Ascending aorta (tissue), 2 donors: ENCODE measurements around the gene KRTAP22-1. TPM values are rescaled to one million over a fixed set of nuclear protein-coding genes. Genes with fewer than 3 reads are reported as not detected.

Experiments
- DNase-seq, 2 donors: peaks; one replicate each; pipeline ENCODE4 v3.0.0-alpha.2; 2019; ENCODE audit warnings: low spot score in 2 of 2
- H3K27ac ChIP-seq, 2 donors: fragments of 200-600 bp; sonication (generic); one replicate each; pipeline ENCODE4 v1.5.1; 2016 to 2017; ENCODE audit warnings: mild to moderate bottlenecking in 1 of 2
- H3K27me3 ChIP-seq: fragments of 200-600 bp; sonication (generic); one replicate; pipeline ENCODE4 v1.5.1; 2017
- H3K36me3 ChIP-seq, 2 donors: fragments of 200-600 bp; sonication (generic); one replicate each; pipeline ENCODE4 v1.5.1; 2016
- H3K4me1 ChIP-seq, 2 donors: fragments of 200-600 bp; sonication (generic); one replicate each; pipeline ENCODE4 v1.5.1; 2016 to 2017; ENCODE audit warnings: mild to moderate bottlenecking in 1 of 2
- H3K4me3 ChIP-seq, 2 donors: fragments of 200-600 bp; sonication (generic); one replicate each; pipeline ENCODE4 v1.5.1; 2016 to 2017; ENCODE audit warnings: mild to moderate bottlenecking in 1 of 2
- H3K9me3 ChIP-seq, 2 donors: fragments of 200-600 bp; sonication (generic); one replicate each; pipeline ENCODE4 v1.5.1; 2016
- intact Hi-C: fragments of 100-400 bp; cut with DNase I; formaldehyde crosslinking; loops from one replicate; pipeline ENCODE4 v1.15.1; 2023
- total RNA-seq: library from RNA; depleted of rRNA; stranded (reverse); fragments of >200 nt; gene quantifications from one replicate; pipeline ENCODE4 v1.1.0, GENCODE V29; 2016
- TF ChIP-seq, protein P1 (sequence below), 3 experiments: fragments of 200-600 bp in 2 of 3; fragments of 450-650 bp in 1 of 3; sonication (generic) in 2 of 3; IDR thresholded peaks; one replicate each; pipeline ENCODE4 v1.5.1; 2016 to 2019; ENCODE audit warnings: antibody characterized with exemption in 3 of 3, mild to moderate bottlenecking in 1 of 3, moderate library complexity in 1 of 3

The KRTAP22-1 gene
- total RNA-seq, 1 donor from 2014 or later, result not detected

DNA sequence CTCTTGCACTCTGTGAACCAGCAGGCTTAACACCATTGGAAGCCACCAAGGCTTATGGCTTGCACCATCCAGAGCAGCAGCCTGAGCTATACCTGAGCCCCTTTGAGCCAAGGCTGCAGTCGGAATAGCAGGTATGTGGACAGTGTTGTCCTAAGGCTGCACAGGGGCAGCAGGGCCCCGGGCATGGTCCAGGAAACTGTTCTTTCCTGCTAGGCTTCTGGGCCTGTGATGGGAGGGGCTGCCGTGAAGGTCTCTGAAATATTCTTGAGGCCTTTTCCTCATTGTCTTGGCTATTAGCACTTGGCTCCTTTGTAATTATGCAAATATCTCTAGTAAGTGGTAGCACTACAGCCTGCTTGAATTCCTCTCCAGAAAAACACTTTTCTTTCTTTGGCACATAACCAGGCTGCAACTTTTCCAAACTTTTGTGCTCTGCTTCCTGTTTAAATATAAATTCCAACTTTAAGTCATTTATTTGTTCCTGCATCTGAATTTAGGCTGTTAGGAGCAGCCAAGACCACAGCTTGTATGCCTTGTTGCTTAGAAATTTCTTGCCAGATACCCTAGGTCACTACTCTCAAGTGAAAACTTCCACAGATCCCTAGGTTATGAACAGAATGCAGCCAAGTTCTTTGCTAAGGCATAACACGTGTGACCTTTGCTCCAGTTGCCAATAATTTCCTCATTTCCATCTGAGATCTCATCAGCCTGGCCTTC lies 24.7 kb downstream of the KRTAP22-1 start:
- Histone ChIP-seq H3K4me3 (no peak overlapping the region), H3K4me1 (no peaks in the 10 kb centered on the region), H3K27me3 (no peaks in the 10 kb centered on the region), H3K27ac (no peak overlapping the region), H3K36me3 (no peaks in the 10 kb centered on the region), H3K9me3 (no peaks in the 10 kb centered on the region)
- no peak for DNase-seq
- TF ChIP-seq, protein P1, sequence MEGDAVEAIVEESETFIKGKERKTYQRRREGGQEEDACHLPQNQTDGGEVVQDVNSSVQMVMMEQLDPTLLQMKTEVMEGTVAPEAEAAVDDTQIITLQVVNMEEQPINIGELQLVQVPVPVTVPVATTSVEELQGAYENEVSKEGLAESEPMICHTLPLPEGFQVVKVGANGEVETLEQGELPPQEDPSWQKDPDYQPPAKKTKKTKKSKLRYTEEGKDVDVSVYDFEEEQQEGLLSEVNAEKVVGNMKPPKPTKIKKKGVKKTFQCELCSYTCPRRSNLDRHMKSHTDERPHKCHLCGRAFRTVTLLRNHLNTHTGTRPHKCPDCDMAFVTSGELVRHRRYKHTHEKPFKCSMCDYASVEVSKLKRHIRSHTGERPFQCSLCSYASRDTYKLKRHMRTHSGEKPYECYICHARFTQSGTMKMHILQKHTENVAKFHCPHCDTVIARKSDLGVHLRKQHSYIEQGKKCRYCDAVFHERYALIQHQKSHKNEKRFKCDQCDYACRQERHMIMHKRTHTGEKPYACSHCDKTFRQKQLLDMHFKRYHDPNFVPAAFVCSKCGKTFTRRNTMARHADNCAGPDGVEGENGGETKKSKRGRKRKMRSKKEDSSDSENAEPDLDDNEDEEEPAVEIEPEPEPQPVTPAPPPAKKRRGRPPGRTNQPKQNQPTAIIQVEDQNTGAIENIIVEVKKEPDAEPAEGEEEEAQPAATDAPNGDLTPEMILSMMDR (IDR thresholded peaks at IDR 0.05), result no peak
- intact Hi-C loops, result no loop called here

DNA sequence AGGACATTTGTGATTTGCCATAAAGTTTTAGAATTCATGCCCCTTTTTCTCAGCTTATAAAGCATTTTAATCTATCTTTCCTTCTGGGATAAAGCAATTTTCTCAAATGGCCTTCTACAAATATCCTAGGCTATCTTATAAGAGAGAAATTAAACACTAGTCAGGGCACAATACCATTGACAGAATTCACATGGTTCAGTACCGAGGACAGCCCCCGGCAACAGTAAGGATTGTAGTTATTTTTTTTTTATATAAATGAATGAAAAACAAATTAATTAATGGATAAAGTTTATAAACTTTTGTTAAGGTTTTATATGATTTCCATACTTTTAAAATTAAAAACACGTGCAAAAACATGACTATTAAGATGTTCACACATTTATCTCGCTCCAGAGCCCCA lies 27.2 kb downstream of the KRTAP22-1 start:
- Histone ChIP-seq H3K27ac (no peak overlapping the region), H3K4me1 (no peaks in the 10 kb centered on the region), H3K27me3 (no peaks in the 10 kb centered on the region), H3K36me3 (no peaks in the 10 kb centered on the region), H3K9me3 (no peaks in the 10 kb centered on the region), H3K4me3 (no peak overlapping the region)
- TF ChIP-seq, protein P1 (IDR thresholded peaks at IDR 0.05), result no peak
- intact Hi-C loops, result no loop called here
- DNase-seq, result no peak

DNA sequence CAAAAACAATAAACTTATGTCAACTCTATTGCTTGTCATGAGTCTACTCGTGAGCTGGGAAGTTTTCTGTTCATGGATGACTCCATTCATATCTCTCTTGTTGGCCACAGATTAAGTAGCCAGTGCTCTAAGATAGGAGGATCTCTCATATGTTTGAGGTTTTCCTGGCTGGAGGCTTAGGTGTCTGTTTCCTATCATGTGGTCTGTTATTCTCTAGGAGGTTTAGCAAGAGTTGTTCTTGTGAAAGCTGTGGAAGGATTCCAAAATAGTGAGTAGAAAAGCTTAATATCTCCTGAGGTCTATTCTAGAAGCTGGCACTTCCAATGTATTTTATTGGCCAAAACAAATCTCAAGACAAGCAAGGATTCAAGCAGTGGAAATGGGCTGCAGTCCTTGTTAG lies 28.3 kb downstream of the KRTAP22-1 start:
- H3K4me1 ChIP-seq, result no peaks in the 10 kb centered on the region
- H3K36me3 ChIP-seq, result no peaks in the 10 kb centered on the region
- H3K27me3 ChIP-seq, result no peaks in the 10 kb centered on the region
- TF ChIP-seq, protein P1 (IDR thresholded peaks at IDR 0.05), result no peak
- no peak overlapping the region for H3K4me3 ChIP-seq
- no peak overlapping the region for H3K27ac ChIP-seq
- no peak for DNase-seq
- intact Hi-C loops, result no loop called here
- no peaks in the 10 kb centered on the region for H3K9me3 ChIP-seq

DNA sequence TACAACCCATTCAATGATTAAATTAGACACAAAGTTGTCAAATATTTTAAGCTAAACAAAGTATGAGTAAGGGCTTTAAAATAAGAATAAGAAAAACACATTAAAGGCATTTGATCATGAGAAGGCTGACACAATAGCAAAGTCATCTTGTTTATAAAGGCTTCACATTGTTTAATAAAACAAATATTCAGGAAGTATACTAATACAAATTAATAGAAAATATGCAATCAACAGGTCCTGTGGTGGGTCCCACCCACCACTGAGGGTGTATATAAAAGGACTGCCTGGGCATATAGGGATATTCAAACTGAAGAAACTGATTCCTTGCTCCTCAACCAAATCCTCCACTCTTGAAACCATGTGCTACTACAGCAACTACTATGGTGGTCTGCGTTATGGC lies 34.0 kb downstream of the KRTAP22-1 start, which contains the start of gene KRTAP20-2:
Gene KRTAP20-2, plus strand, starts transcription at position 301 of the 400 bp plus-strand sequence. Its CDS starts 58 bp downstream, at position 359.
- DNase-seq, result no peak
- Histone ChIP-seq H3K36me3 (no peaks in the 10 kb centered on the region), H3K27me3 (no peaks in the 10 kb centered on the region), H3K9me3 (no peaks in the 10 kb centered on the region), H3K4me3 (no peak within 1 kb of the TSS), H3K27ac (no peak within 1 kb of the TSS), H3K4me1 (no peaks in the 10 kb centered on the region)
- intact Hi-C loops, result no loop called here
- TF ChIP-seq, protein P1 (IDR thresholded peaks at IDR 0.05), result no peak

DNA sequence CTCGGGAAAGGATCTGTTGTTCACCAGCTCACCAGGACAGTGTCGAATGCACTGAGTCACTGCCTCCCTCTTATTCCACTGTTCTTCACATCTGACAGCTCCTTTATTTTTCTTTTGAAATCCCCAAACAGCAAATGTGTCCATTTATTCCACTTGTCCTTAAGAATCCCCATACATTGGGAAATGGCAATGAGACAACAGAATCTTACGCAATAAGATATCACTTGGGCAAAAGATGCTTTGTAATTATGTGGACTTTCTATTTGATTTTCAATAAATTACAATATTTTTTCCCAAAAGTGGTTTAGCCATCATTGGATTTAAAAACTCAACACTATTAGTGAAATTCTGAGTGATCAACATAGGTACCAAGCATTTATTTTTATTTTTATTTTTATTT lies 37.8 kb downstream of the KRTAP22-1 start:
- no peaks in the 10 kb centered on the region for H3K27me3 ChIP-seq
- H3K4me1 ChIP-seq, result no peaks in the 10 kb centered on the region
- no peak overlapping the region for H3K4me3 ChIP-seq
- no peaks in the 10 kb centered on the region for H3K9me3 ChIP-seq
- DNase-seq, result no peak
- intact Hi-C loops, result no loop called here
- H3K27ac ChIP-seq, result no peak overlapping the region
- TF ChIP-seq, protein P1 (IDR thresholded peaks at IDR 0.05), result no peak
- no peaks in the 10 kb centered on the region for H3K36me3 ChIP-seq
